A549 treated with dexamethasone at 1 μM for 4 hours (cell line): ENCODE measurements around the gene NFX1. TPM values are rescaled to one million over a fixed set of nuclear protein-coding genes. Genes with fewer than 3 reads are reported as not detected.

ENCODE experiments used
- total RNA-seq: library from RNA; stranded (reverse); fragments of 200-300 nt; extraction: Qiagen RNA extraction; gene quantifications from 5 replicates; pipeline ENCODE4 v1.2.3, GENCODE V29; 2022

NFX1 gene
- total RNA-seq, result 28.8 to 35.6 TPM (median 34.1 TPM) in 5 replicates

GRCh38 chr9:33290247-33291030 is at the start of gene NFX1:
Gene NFX1, plus strand, starts transcription at chr9:33290516. Its CDS starts 57 bp downstream, at chr9:33290573.

GRCh38 chr9:33264473-33265177 is 25.7 kb upstream of the NFX1 start, which contains the start of the genes BAG1 and CHMP5:
Gene BAG1, minus strand, starts transcription at chr9:33264708.
Gene CHMP5, plus strand, starts transcription at chr9:33265049. Its CDS starts 30 bp downstream, at chr9:33265079.

GRCh38 chr9:33402371-33402770 is 112.1 kb downstream of the NFX1 start, which contains the start of gene AQP7:
Gene AQP7, minus strand, starts transcription at chr9:33402568. Its CDS starts 1,306 bp downstream, at chr9:33401262.

Other genes with a start within 250 kb of the NFX1 start
- gene SMU1, start 213.8 kb upstream of the NFX1 start, total RNA-seq, result 19.6 to 22.3 TPM (median 20.8 TPM) in 5 replicates
- 192 to 266 TPM (median 260 TPM) in 5 replicates for gene B4GALT1, start 123.2 kb upstream of the NFX1 start, total RNA-seq
- not detected in 5 replicates for gene SPINK4, start 50.3 kb upstream of the NFX1 start, total RNA-seq
- 109 to 119 TPM (median 114 TPM) in 5 replicates for gene BAG1, start 25.8 kb upstream of the NFX1 start, total RNA-seq
- 61.5 to 75.7 TPM (median 63.9 TPM) in 5 replicates for gene CHMP5, start 25.5 kb upstream of the NFX1 start, total RNA-seq
- 0.14 to 0.67 TPM (median 0.33 TPM) in 5 replicates for gene AQP7, start 112.1 kb downstream of the NFX1 start, total RNA-seq
- gene AQP3, start 157.1 kb downstream of the NFX1 start, total RNA-seq, result 18.7 to 34.8 TPM (median 28.9 TPM) in 5 replicates
- 65.1 to 79.6 TPM (median 79.1 TPM) in 5 replicates for gene NOL6, start 183.4 kb downstream of the NFX1 start, total RNA-seq
- 4.0 to 10.0 TPM (median 6.1 TPM) in 5 replicates for gene ANKRD18B, start 233.7 kb downstream of the NFX1 start, total RNA-seq